Duodenal mucosa (tissue), 2 donors: ENCODE measurements around the gene TRPV4.
"Not testable (repeated sequence)": the region's sequence is repeated elsewhere in the genome, so short reads cannot be mapped to it uniquely, and the experiment has no call there.

Experiments
- H3K27ac ChIP-seq: one replicate; pipeline ENCODE4 v1.7.0; 2013; ENCODE audit warnings: low read depth, low read length
- H3K27me3 ChIP-seq, 2 donors: one replicate each; pipeline ENCODE4 v1.7.0; 2013; ENCODE audit warnings: low read length in 2 of 2, control low read depth in 1 of 2; ENCODE audit not compliant: insufficient read depth in 2 of 2, control insufficient read depth in 1 of 2
- H3K36me3 ChIP-seq, 2 donors: one replicate each; pipeline ENCODE4 v1.7.0; 2013; ENCODE audit warnings: low read length in 2 of 2, control low read depth in 1 of 2; ENCODE audit not compliant: insufficient read depth in 2 of 2, control insufficient read depth in 1 of 2
- H3K4me1 ChIP-seq, 2 donors: one replicate each; pipeline ENCODE4 v1.7.0; 2013; ENCODE audit warnings: low read length in 2 of 2, control low read depth in 1 of 2; ENCODE audit not compliant: insufficient read depth in 2 of 2, control insufficient read depth in 1 of 2
- H3K4me3 ChIP-seq, 2 donors: one replicate each; pipeline ENCODE4 v1.7.0; 2013; ENCODE audit warnings: low read length in 2 of 2, low read depth in 1 of 2
- H3K9ac ChIP-seq, 2 donors: one replicate each; pipeline ENCODE4 v1.7.0; 2013; ENCODE audit warnings: low read length in 2 of 2, low read depth in 1 of 2
- H3K9me3 ChIP-seq, 2 donors: one replicate each; pipeline ENCODE4 v1.7.0; 2013; ENCODE audit warnings: low read length in 2 of 2, control low read depth in 1 of 2; ENCODE audit not compliant: control insufficient read depth in 1 of 2

TRPV4 gene

GRCh38 chr12:109860977-109861376 is 27.8 kb upstream of the TRPV4 start:
- H3K9me3 ChIP-seq: no peaks in the 10 kb centered on the region
- no peak overlapping the region for H3K27ac ChIP-seq
- H3K9ac ChIP-seq: no peak overlapping the region
- peaks cover 20 to 21% of the 10 kb centered on the region in 2 donors for H3K4me1 ChIP-seq
- no peak overlapping the region for H3K4me3 ChIP-seq
- H3K27me3 ChIP-seq: no peaks in the 10 kb centered on the region
- peaks cover 12 to 32% of the 10 kb centered on the region in 2 donors for H3K36me3 ChIP-seq

GRCh38 chr12:109858764-109859163 is 25.6 kb upstream of the TRPV4 start:
- no peak overlapping the region for H3K27ac ChIP-seq
- no peaks in the 10 kb centered on the region for H3K9me3 ChIP-seq
- H3K36me3 ChIP-seq: peaks cover 12 to 48% of the 10 kb centered on the region in 2 donors
- H3K27me3 ChIP-seq: no peaks in the 10 kb centered on the region
- no peak overlapping the region for H3K9ac ChIP-seq
- no peak overlapping the region for H3K4me3 ChIP-seq
- peaks cover 8 to 9% of the 10 kb centered on the region in 2 donors for H3K4me1 ChIP-seq

- Histone ChIP-seq H3K9ac (no peak overlapping the region), H3K27me3 (no peaks in the 10 kb centered on the region), H3K36me3 (peaks cover 12 to 48% of the 10 kb centered on the region in 2 donors), H3K27ac (no peak overlapping the region), H3K9me3 (no peaks in the 10 kb centered on the region), H3K4me1 (peaks cover 4 to 7% of the 10 kb centered on the region in 2 donors), H3K4me3 (no peak overlapping the region)
Measured at GRCh38 chr12:109857715-109858114, 24.5 kb upstream of the TRPV4 start.

GRCh38 chr12:109855377-109855776 is 22.2 kb upstream of the TRPV4 start:
- Histone ChIP-seq H3K4me3 (no peak overlapping the region), H3K27me3 (no peaks in the 10 kb centered on the region), H3K27ac (no peak overlapping the region), H3K9ac (no peak overlapping the region), H3K4me1 (peaks cover 0 to 4% of the 10 kb centered on the region in 2 donors), H3K9me3 (no peaks in the 10 kb centered on the region), H3K36me3 (peaks cover 12 to 41% of the 10 kb centered on the region in 2 donors)

- H3K4me3 ChIP-seq, H3K27me3 ChIP-seq, H3K9me3 ChIP-seq, H3K27ac ChIP-seq, H3K9ac ChIP-seq: not testable (repeated sequence)
- Histone ChIP-seq H3K36me3 (peaks cover 0 to 13% of the 10 kb centered on the region in 2 donors), H3K4me1 (peaks cover 7 to 11% of the 10 kb centered on the region in 2 donors)
Measured at GRCh38 chr12:109850518-109850917, 17.3 kb upstream of the TRPV4 start.

- no peaks in the 10 kb centered on the region for H3K27me3 ChIP-seq
- H3K27ac ChIP-seq: no peak overlapping the region
- H3K9me3 ChIP-seq: no peaks in the 10 kb centered on the region
- no peak overlapping the region for H3K4me3 ChIP-seq
- peaks cover 0 to under 1% of the 10 kb centered on the region in 2 donors for H3K36me3 ChIP-seq
- H3K9ac ChIP-seq: no peak overlapping the region
- H3K4me1 ChIP-seq: peaks cover 7 to 17% of the 10 kb centered on the region in 2 donors
Measured at GRCh38 chr12:109847142-109847735, 14.0 kb upstream of the TRPV4 start.

GRCh38 chr12:109845824-109846205 is 12.6 kb upstream of the TRPV4 start:
- Histone ChIP-seq H3K36me3 (no peaks in the 10 kb centered on the region), H3K9ac (peak overlapping the region; percentile 36 to 40), H3K27ac (no peak overlapping the region), H3K4me1 (peaks cover 7 to 17% of the 10 kb centered on the region in 2 donors), H3K27me3 (no peaks in the 10 kb centered on the region), H3K4me3 (peak overlapping the region; percentile 51 to 64), H3K9me3 (no peaks in the 10 kb centered on the region)

GRCh38 chr12:109844983-109845823 is 12.0 kb upstream of the TRPV4 start:
- peak overlapping the region; percentile 51 to 64 for H3K4me3 ChIP-seq
- no peaks in the 10 kb centered on the region for H3K9me3 ChIP-seq
- peak overlapping the region; percentile 36 to 40 for H3K9ac ChIP-seq
- H3K27ac ChIP-seq: no peak overlapping the region
- no peaks in the 10 kb centered on the region for H3K27me3 ChIP-seq
- peaks cover 7 to 17% of the 10 kb centered on the region in 2 donors for H3K4me1 ChIP-seq
- H3K36me3 ChIP-seq: no peaks in the 10 kb centered on the region

GRCh38 chr12:109844091-109844490 is 10.9 kb upstream of the TRPV4 start:
- H3K27ac ChIP-seq: no peak overlapping the region
- no peaks in the 10 kb centered on the region for H3K9me3 ChIP-seq
- no peaks in the 10 kb centered on the region for H3K27me3 ChIP-seq
- no peak overlapping the region for H3K9ac ChIP-seq
- H3K36me3 ChIP-seq: no peaks in the 10 kb centered on the region
- no peak overlapping the region for H3K4me3 ChIP-seq
- H3K4me1 ChIP-seq: peaks cover 7 to 17% of the 10 kb centered on the region in 2 donors

- H3K9me3 ChIP-seq: no peaks in the 10 kb centered on the region
Measured at GRCh38 chr12:109842021-109842420, 8.8 kb upstream of the TRPV4 start.

More at GRCh38 chr12:109842021-109842420, 8.8 kb upstream of the TRPV4 start:
- Histone ChIP-seq H3K36me3 (no peaks in the 10 kb centered on the region), H3K27me3 (no peaks in the 10 kb centered on the region), H3K27ac (no peak overlapping the region), H3K4me3 (no peak overlapping the region), H3K9ac (no peak overlapping the region), H3K4me1 (peaks cover 0 to 10% of the 10 kb centered on the region in 2 donors)
